H1 (cell line): ENCODE results near the gene ZNF789. TPM values are rescaled to one million over a fixed set of nuclear protein-coding genes. Genes with fewer than 3 reads are reported as not detected.

Experiments
- BRCA1 ChIP-seq: IDR thresholded peaks from 2 replicates; pipeline ENCODE4 v1.6.1; 2012; ENCODE audit warnings: low read depth, low read length, improper control_type of control experiment
- CBX8 ChIP-seq: fragments of 300-800, 300-1000 bp; sonication (generic); IDR thresholded peaks from 2 replicates; pipeline ENCODE4 v1.7.1; 2016; ENCODE audit warnings: low read depth, low read length, borderline replicate concordance
- CHD7 ChIP-seq: fragments of 300-600 bp; sonication (generic); IDR thresholded peaks from 2 replicates; pipeline ENCODE4 v1.7.1; 2012; ENCODE audit warnings: low read length, moderate library complexity, mild to moderate bottlenecking, inconsistent platforms; ENCODE audit not compliant: insufficient replicate concordance
- EGR1 ChIP-seq: IDR thresholded peaks from 2 replicates; pipeline ENCODE4 v1.6.1; 2011; ENCODE audit warnings: low read depth, low read length, borderline replicate concordance
- EZH2 ChIP-seq: fragments of 200-600 bp; sonication (generic); IDR thresholded peaks from 2 replicates; pipeline ENCODE4 v1.7.1; 2012; ENCODE audit warnings: low read depth, mild to moderate bottlenecking, moderate library complexity, low read length, inconsistent platforms; ENCODE audit not compliant: severe bottlenecking
- FOSL1 ChIP-seq: IDR thresholded peaks from 2 replicates; pipeline ENCODE4 v1.6.1; 2011; ENCODE audit warnings: mild to moderate bottlenecking, low read depth, low read length, moderate library complexity; ENCODE audit not compliant: insufficient read depth
- USF2 ChIP-seq: IDR thresholded peaks from 2 replicates; pipeline ENCODE4 v1.6.1; 2011; ENCODE audit warnings: low read length, improper control_type of control experiment
- polyA plus RNA-seq, 7 experiments: library from polyadenylated mRNA; depleted of rRNA in 3 of 7; stranded (reverse) in 5 of 7; unstranded in 2 of 7; fragments of >200 nt in 5 of 7; fragments of 200-250 nt in 2 of 7; gene quantifications; 1 replicate in 5 of 7; 2 replicates in 1 of 7; 4 replicates in 1 of 7; pipeline versions ENCODE4 v1.2.1 to v1.2.3, GENCODE V29; 2011 to 2013; ENCODE audit warnings: missing spikeins in 2 of 7, mixed read lengths in 2 of 7
- total RNA-seq: library from RNA; stranded (reverse); fragmentation: NEBNext Ultra II Directional; extraction: Animal tissue kit (Norgen Biotek cat#: 25700); gene quantifications from 2 replicates; pipeline ENCODE4 v1.2.1, GENCODE V29; 2021
- TF ChIP-seq, protein P1 (sequence below): IDR thresholded peaks from 2 replicates; pipeline ENCODE4 v1.6.1; 2011; ENCODE audit warnings: low read depth, mild to moderate bottlenecking, low read length; ENCODE audit not compliant: insufficient read depth

The ZNF789 gene
- total and polyA plus RNA-seq, 2 of the 8 experiments (the other 6 are each of a cell fraction or from before 2014, with no cell fraction given): 11.4 to 12.5 TPM

DNA sequence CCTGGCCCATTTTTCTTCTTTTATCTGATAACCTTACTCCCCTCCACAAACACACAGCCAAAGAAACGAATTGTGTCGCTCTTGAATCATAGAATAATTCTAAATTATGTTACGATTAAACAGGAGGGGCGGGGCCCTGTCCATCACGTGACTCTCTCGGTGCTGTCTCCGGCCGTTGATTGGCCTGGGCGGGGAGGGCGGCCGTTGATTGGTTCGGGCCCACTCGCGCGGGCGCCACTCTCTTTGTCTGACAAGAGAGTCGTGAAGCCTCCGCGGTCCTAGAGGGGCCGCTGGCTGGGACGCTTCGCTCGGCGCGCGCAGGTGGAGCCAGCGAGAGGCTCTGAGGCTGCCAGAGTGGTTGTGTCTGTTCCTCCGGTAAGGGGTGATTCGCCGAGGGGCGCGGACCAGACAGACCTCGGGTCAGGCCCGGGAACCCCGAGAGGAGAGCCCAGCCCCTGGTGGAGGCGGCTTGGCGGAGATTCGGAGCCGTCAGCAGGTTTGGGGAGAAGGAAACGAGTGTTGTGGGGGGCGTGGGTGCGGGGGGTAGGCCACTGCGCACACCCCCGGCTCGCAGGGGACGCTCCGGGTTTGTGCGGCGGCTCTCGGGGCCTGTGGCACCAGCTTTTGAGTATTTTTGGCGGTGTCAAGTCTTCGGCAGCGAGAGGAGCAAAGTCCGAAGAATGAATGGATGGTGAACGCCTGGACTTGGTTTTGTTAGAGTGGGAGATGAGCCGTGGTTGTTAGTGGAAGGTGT lies at the start of gene ZNF789 (continued):
- TF ChIP-seq CHD7 (no peak), USF2 (peak; percentile 97), BRCA1 (no peak), FOSL1 (no peak), EZH2 (no peak), EGR1 (no peak), CBX8 (no peak)
- TF ChIP-seq, protein P1, sequence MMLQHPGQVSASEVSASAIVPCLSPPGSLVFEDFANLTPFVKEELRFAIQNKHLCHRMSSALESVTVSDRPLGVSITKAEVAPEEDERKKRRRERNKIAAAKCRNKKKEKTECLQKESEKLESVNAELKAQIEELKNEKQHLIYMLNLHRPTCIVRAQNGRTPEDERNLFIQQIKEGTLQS: peak; percentile 81
